GM20431 (cell line): ENCODE measurements around the gene CCS.

Source experiments
- in situ Hi-C: fragments of 300-500 bp; cut with MseI, MboI; formaldehyde crosslinking; loops from one replicate; pipeline ENCODE4 v1.15.0; 2020; ENCODE audit warnings: low sequenced_read_pairs; ENCODE audit not compliant: unreplicated experiment

CCS gene

DNA sequence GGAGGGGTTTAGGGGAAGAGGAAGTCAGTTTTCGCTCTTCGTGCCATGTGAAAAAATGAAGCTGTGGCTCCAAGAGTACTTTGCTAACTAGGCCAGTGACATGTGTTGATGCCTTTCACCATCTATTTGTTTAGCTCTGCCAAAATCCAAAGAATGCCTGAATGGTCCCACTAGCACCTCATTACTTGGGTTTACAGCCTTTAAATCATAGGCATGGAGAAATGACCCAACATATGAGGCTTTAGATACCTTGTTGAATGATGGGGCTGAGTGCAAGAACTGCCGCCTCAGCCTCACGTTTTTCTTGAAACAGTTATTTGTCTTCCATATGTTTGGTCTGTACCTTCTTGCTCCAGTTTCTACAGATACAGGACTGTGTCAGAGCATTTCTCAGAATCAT, 53.8 kb downstream of the CCS start:
- in situ Hi-C loops = no loop called here

DNA sequence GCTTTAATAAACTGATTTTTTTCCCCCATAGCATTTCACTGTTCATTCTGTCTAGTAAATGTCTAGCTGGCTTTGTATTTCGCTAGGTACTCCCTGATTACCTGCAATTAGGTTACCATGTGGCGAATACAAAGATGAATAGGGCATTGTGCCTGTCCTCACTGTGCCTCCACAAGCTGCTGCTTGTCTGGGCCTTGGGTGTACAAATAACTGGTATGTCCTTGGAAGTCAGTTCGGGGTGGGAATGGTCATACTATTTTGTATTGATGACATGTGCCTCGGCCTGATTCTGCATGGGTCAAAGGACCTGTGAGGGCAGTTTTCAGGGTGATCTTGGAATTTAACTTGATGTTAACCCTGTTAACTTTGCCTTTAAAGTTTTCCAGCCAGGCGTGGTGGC, 56.9 kb downstream of the CCS start:
- in situ Hi-C loops = no loop called here

DNA sequence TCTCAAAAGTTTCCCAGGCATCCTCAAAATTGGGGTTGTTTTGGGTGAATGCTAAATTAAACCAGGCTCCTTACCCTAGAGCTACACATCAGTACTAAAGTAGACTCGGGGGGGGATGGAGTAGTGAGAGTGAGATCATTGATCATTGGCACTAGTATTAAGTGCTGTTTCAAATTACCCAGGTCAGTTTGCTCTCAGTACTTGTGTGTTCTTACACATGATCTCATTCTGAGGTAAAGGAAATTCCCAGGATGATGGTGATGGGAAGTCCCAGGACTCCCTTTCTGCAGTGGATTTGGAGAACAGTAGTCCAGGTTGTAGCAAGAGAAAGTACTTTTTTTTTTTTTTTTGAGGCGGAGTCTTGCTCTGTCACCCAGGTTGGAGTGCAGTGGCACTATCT, 58.0 kb downstream of the CCS start:
- in situ Hi-C loops = no loop called here

DNA sequence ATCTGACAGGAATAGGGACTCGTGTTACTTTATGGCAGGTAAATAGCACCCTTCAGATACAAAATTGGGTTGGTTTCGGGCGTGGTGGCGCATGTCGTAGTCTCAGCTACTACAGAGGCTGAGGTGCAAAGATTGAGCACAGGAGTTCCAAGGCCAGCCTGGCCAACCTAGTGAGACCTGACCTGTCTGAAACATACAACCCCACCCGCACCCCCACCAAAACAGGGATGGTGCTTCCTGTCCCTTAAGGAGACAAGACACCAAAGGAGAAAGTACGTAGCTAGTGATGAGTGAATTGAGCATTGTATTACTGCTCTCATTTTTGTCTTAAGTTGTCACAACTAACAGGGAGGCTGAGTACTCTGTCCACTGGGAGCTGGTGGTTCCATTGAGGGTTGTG, 59.7 kb downstream of the CCS start:
- in situ Hi-C loops = no loop called here

GRCh38 chr11:66653123-66653522, 60.1 kb downstream of the CCS start:
- in situ Hi-C loops = no loop called here
